WTC11 (cell line): ENCODE results near the gene PVALEF. TPM values are rescaled to one million over a fixed set of nuclear protein-coding genes. Genes with fewer than 3 reads are reported as not detected.
"Not testable (repeated sequence)": the region's sequence is repeated elsewhere in the genome, so short reads cannot be mapped to it uniquely, and the experiment has no call there.

Experiments
- ATAC-seq: fragments of 200-7000 bp; cut with Tn5 transposase; 2 replicates; pipeline ENCODE4 v1.10.0; 2021; ENCODE audit warnings: mild to moderate bottlenecking, moderate library complexity
- CTCF ChIA-PET: fragments of 300-600 bp; sonication (Branson Sonifier 250); formaldehyde crosslinking; loops from one replicate; lab custom pipeline; 2021; ENCODE audit warnings: antibody characterized with exemption; lab: Charles Lee
- POLR2A ChIA-PET: fragments of 350-600 bp; sonication (Branson Sonifier 250); formaldehyde crosslinking; loops from one replicate; lab custom pipeline; 2021; ENCODE audit warnings: antibody characterized with exemption; lab: Charles Lee
- DNase-seq: peaks from one replicate; pipeline ENCODE4 v3.0.0; 2021; ENCODE audit warnings: low spot score
- H3K27ac Mint-ChIP-seq: 2 replicates; pipeline ENCODE4 v1.8.0; 2021; ENCODE audit warnings: mixed read lengths
- H3K27me3 Mint-ChIP-seq: 2 replicates; pipeline ENCODE4 v1.8.0; 2021; ENCODE audit warnings: low read depth, mild to moderate bottlenecking, moderate library complexity, mixed read lengths
- H3K36me3 Mint-ChIP-seq: 2 replicates; pipeline ENCODE4 v1.8.0; 2021; ENCODE audit warnings: mixed read lengths
- H3K4me1 Mint-ChIP-seq: 2 replicates; pipeline ENCODE4 v1.8.0; 2022; ENCODE audit warnings: mixed read lengths
- H3K4me3 Mint-ChIP-seq: 2 replicates; pipeline ENCODE4 v1.8.0; 2021; ENCODE audit warnings: mild to moderate bottlenecking, moderate library complexity, mixed read lengths
- H3K9me3 Mint-ChIP-seq: 2 replicates; pipeline ENCODE4 v1.8.0; 2021; ENCODE audit warnings: mixed read lengths
- EMX1 ChIP-seq: fragments of 250-450 bp; sonication (Bioruptor Pico); IDR thresholded peaks from 2 replicates; pipeline ENCODE4 v1.8.0; 2021; ENCODE audit warnings: mild to moderate bottlenecking
- ESRRA ChIP-seq: sonication (generic); formaldehyde crosslinking; IDR thresholded peaks from 2 replicates; pipeline ENCODE4 v1.8.1; 2022; ENCODE audit warnings: mild to moderate bottlenecking, missing genetic modification reagents, borderline replicate concordance
- FOXK1 ChIP-seq: sonication (generic); formaldehyde crosslinking; IDR thresholded peaks from 2 replicates; pipeline ENCODE4 v1.8.0; 2022; ENCODE audit warnings: mild to moderate bottlenecking, moderate library complexity, missing genetic modification reagents
- GRHL2 ChIP-seq: fragments of 250-450 bp; sonication (Bioruptor Pico); IDR thresholded peaks from 2 replicates; pipeline ENCODE4 v1.8.0; 2022; ENCODE audit warnings: mild to moderate bottlenecking, moderate library complexity; ENCODE audit not compliant: insufficient replicate concordance, severe bottlenecking
- NFE2L1 ChIP-seq: sonication (generic); formaldehyde crosslinking; IDR thresholded peaks from 2 replicates; pipeline ENCODE4 v1.8.1; 2023; ENCODE audit warnings: missing genetic modification reagents
- NFYB ChIP-seq: sonication (generic); formaldehyde crosslinking; conservative IDR thresholded peaks from 2 replicates; pipeline ENCODE4 v1.8.0; 2022; ENCODE audit warnings: low read depth, missing genetic modification reagents
- NR1H2 ChIP-seq: sonication (generic); formaldehyde crosslinking; IDR thresholded peaks from 2 replicates; pipeline ENCODE4 v1.9.0; 2021; ENCODE audit warnings: mild to moderate bottlenecking, moderate library complexity, missing genetic modification reagents
- OVOL2 ChIP-seq: fragments of 250-450 bp; sonication (Bioruptor Pico); IDR thresholded peaks from 2 replicates; pipeline ENCODE4 v1.9.0; 2021; ENCODE audit warnings: mild to moderate bottlenecking, borderline replicate concordance
- RORB ChIP-seq: fragments of 250-450 bp; sonication (Bioruptor Pico); IDR thresholded peaks from 2 replicates; pipeline ENCODE4 v1.9.0; 2021; ENCODE audit warnings: mild to moderate bottlenecking
- SP1 ChIP-seq: sonication (generic); formaldehyde crosslinking; conservative IDR thresholded peaks from 2 replicates; pipeline ENCODE4 v1.8.1; 2022; ENCODE audit warnings: missing genetic modification reagents
- ZNF121 ChIP-seq: sonication (generic); formaldehyde crosslinking; IDR thresholded peaks from 2 replicates; pipeline ENCODE4 v1.8.0; 2023; ENCODE audit warnings: missing genetic modification reagents
- ZNF219 ChIP-seq: sonication (generic); formaldehyde crosslinking; IDR thresholded peaks from 2 replicates; pipeline ENCODE4 v1.8.0; 2023; ENCODE audit warnings: missing genetic modification reagents, mild to moderate bottlenecking, borderline replicate concordance
- total RNA-seq: library from RNA; stranded (reverse); gene quantifications from 3 replicates; pipeline ENCODE4 v1.2.3, GENCODE V29; 2021
- TF ChIP-seq, protein P1 (sequence below): sonication (generic); formaldehyde crosslinking; IDR thresholded peaks from 2 replicates; pipeline ENCODE4 v1.8.0; 2022; ENCODE audit warnings: mild to moderate bottlenecking, missing genetic modification reagents
- TF ChIP-seq, protein P2 (sequence below): sonication (generic); formaldehyde crosslinking; IDR thresholded peaks from 2 replicates; pipeline ENCODE4 v1.8.1; 2023; ENCODE audit warnings: mild to moderate bottlenecking, missing genetic modification reagents, borderline replicate concordance
- TF ChIP-seq, protein P3 (sequence below): fragments of 250-450 bp; sonication (Bioruptor Pico); conservative IDR thresholded peaks from 2 replicates; pipeline ENCODE4 v1.9.0; 2021; ENCODE audit warnings: mild to moderate bottlenecking
- TF ChIP-seq, protein P4 (sequence below): fragments of 250-450 bp; sonication (Bioruptor Pico); IDR thresholded peaks from 2 replicates; pipeline ENCODE4 v1.9.0; 2021; ENCODE audit warnings: moderate library complexity, mild to moderate bottlenecking, inconsistent platforms, borderline replicate concordance
- TF ChIP-seq, protein P5 (sequence below): sonication (generic); formaldehyde crosslinking; IDR thresholded peaks from 2 replicates; pipeline ENCODE4 v1.8.1; 2022; ENCODE audit warnings: low read depth, mild to moderate bottlenecking, moderate library complexity, missing genetic modification reagents, borderline replicate concordance
- TF ChIP-seq, protein P6 (sequence below): sonication (generic); formaldehyde crosslinking; IDR thresholded peaks from 2 replicates; pipeline ENCODE4 v1.8.1; 2022; ENCODE audit warnings: mild to moderate bottlenecking, missing genetic modification reagents, moderate library complexity, borderline replicate concordance
- TF ChIP-seq, protein P7 (sequence below): sonication (generic); formaldehyde crosslinking; IDR thresholded peaks from 2 replicates; pipeline ENCODE4 v1.8.0; 2022; ENCODE audit warnings: mild to moderate bottlenecking, missing genetic modification reagents

The PVALEF gene
- total RNA-seq, 1 experiment from 2014 or later = not detected

DNA sequence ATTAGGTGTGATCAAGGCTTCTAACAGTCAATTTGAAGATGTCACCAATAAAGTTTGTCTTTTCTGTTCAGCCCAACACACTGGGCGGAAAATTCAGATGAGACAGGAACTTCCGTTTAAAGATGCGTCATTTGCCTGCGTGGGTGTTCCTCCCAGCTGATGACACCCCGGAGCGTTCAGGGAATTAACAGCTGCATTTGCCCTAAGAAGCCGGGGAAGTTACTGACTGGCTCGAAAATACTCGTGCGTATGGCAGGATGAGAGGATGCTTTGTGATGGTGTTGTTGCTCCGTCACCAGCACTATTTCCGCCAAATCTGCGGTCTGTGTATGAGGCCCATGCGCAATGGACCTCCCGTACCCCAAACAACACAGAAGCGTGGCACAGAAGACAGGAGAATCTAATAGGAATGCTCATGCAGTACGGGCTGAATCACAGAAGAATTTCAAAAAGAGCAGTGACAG lies 11.9 kb upstream of the PVALEF start:
- Mint-ChIP-seq H3K4me1 (no peaks in the 10 kb centered on the region), H3K27me3 (no peaks in the 10 kb centered on the region; the same call in 1 of the 2 replicates), H3K36me3 (no peaks in the 10 kb centered on the region), H3K27ac (no peak overlapping the region), H3K9me3 (no peaks in the 10 kb centered on the region)
- CTCF ChIA-PET = interaction anchor here (0.7 to 1.1 kb wide), 2 partner anchors 74 to 287 kb away, joined by 3 read pairs; no protein-coding TSS in a partner anchor
- no peak for DNase-seq
- TF ChIP-seq RORB (CRISPR knock-in tag) = no peak
- TF ChIP-seq, protein P1, sequence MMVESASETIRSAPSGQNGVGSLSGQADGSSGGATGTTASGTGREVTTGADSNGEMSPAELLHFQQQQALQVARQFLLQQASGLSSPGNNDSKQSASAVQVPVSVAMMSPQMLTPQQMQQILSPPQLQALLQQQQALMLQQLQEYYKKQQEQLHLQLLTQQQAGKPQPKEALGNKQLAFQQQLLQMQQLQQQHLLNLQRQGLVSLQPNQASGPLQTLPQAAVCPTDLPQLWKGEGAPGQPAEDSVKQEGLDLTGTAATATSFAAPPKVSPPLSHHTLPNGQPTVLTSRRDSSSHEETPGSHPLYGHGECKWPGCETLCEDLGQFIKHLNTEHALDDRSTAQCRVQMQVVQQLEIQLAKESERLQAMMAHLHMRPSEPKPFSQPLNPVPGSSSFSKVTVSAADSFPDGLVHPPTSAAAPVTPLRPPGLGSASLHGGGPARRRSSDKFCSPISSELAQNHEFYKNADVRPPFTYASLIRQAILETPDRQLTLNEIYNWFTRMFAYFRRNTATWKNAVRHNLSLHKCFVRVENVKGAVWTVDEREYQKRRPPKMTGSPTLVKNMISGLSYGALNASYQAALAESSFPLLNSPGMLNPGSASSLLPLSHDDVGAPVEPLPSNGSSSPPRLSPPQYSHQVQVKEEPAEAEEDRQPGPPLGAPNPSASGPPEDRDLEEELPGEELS (CRISPR knock-in tag) = no peak
- no peak for TF ChIP-seq ESRRA (CRISPR knock-in tag)
- TF ChIP-seq, protein P2, sequence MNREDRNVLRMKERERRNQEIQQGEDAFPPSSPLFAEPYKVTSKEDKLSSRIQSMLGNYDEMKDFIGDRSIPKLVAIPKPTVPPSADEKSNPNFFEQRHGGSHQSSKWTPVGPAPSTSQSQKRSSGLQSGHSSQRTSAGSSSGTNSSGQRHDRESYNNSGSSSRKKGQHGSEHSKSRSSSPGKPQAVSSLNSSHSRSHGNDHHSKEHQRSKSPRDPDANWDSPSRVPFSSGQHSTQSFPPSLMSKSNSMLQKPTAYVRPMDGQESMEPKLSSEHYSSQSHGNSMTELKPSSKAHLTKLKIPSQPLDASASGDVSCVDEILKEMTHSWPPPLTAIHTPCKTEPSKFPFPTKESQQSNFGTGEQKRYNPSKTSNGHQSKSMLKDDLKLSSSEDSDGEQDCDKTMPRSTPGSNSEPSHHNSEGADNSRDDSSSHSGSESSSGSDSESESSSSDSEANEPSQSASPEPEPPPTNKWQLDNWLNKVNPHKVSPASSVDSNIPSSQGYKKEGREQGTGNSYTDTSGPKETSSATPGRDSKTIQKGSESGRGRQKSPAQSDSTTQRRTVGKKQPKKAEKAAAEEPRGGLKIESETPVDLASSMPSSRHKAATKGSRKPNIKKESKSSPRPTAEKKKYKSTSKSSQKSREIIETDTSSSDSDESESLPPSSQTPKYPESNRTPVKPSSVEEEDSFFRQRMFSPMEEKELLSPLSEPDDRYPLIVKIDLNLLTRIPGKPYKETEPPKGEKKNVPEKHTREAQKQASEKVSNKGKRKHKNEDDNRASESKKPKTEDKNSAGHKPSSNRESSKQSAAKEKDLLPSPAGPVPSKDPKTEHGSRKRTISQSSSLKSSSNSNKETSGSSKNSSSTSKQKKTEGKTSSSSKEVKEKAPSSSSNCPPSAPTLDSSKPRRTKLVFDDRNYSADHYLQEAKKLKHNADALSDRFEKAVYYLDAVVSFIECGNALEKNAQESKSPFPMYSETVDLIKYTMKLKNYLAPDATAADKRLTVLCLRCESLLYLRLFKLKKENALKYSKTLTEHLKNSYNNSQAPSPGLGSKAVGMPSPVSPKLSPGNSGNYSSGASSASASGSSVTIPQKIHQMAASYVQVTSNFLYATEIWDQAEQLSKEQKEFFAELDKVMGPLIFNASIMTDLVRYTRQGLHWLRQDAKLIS (CRISPR knock-in tag) = no peak
- no peak for TF ChIP-seq NFYB
- TF ChIP-seq ZNF219 (CRISPR knock-in tag) = no peak
- TF ChIP-seq OVOL2 (CRISPR knock-in tag) = no peak
- TF ChIP-seq, protein P3, sequence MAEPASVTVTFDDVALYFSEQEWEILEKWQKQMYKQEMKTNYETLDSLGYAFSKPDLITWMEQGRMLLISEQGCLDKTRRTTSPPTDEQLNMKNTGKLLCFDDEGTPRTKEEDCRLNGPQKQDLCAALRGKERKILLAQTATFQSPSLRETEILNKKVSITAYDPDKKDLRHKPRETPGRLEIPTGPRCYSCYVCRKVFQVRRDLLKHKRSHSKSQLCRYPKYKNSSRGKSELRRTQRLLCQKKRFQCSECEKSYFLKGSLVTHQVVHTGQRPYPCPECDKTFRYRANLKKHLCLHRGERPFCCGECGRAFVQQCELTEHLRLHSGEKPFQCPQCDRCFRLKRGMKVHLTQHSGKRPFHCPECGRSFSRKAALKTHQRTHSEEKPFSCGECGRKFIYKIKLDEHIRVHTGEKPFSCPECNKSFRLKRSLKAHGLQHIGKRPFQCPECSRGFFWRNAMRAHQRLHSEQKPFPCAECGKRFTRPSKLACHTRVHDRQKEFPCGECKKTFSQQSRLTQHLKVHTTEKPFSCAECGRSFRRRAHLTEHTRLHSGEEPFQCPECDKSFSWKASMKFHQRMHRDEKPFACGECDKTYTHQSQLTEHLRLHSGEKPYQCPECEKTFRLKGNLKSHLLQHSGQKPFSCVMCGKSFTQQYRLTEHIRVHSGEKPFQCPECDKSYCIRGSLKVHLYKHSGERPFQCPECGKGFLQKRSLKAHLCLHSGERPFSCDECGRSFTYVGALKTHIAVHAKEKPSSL (CRISPR knock-in tag) = no peak
- no peak for TF ChIP-seq SP1
- TF ChIP-seq NFE2L1 (CRISPR knock-in tag) = no peak
- TF ChIP-seq, protein P4, sequence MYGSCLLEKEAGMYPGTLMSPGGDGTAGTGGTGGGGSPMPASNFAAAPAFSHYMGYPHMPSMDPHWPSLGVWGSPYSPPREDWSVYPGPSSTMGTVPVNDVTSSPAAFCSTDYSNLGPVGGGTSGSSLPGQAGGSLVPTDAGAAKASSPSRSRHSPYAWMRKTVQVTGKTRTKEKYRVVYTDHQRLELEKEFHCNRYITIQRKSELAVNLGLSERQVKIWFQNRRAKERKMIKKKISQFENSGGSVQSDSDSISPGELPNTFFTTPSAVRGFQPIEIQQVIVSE (CRISPR knock-in tag) = no peak
- TF ChIP-seq, protein P5, sequence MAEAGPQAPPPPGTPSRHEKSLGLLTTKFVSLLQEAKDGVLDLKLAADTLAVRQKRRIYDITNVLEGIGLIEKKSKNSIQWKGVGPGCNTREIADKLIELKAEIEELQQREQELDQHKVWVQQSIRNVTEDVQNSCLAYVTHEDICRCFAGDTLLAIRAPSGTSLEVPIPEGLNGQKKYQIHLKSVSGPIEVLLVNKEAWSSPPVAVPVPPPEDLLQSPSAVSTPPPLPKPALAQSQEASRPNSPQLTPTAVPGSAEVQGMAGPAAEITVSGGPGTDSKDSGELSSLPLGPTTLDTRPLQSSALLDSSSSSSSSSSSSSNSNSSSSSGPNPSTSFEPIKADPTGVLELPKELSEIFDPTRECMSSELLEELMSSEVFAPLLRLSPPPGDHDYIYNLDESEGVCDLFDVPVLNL (CRISPR knock-in tag) = no peak
- TF ChIP-seq GRHL2 (CRISPR knock-in tag) = no peak
- no peak for TF ChIP-seq EMX1 (CRISPR knock-in tag)
- TF ChIP-seq, protein P6, sequence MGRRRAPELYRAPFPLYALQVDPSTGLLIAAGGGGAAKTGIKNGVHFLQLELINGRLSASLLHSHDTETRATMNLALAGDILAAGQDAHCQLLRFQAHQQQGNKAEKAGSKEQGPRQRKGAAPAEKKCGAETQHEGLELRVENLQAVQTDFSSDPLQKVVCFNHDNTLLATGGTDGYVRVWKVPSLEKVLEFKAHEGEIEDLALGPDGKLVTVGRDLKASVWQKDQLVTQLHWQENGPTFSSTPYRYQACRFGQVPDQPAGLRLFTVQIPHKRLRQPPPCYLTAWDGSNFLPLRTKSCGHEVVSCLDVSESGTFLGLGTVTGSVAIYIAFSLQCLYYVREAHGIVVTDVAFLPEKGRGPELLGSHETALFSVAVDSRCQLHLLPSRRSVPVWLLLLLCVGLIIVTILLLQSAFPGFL (CRISPR knock-in tag) = no peak
- no peak for TF ChIP-seq ZNF121 (CRISPR knock-in tag)
- no peak for TF ChIP-seq FOXK1 (CRISPR knock-in tag)
- TF ChIP-seq, protein P7, sequence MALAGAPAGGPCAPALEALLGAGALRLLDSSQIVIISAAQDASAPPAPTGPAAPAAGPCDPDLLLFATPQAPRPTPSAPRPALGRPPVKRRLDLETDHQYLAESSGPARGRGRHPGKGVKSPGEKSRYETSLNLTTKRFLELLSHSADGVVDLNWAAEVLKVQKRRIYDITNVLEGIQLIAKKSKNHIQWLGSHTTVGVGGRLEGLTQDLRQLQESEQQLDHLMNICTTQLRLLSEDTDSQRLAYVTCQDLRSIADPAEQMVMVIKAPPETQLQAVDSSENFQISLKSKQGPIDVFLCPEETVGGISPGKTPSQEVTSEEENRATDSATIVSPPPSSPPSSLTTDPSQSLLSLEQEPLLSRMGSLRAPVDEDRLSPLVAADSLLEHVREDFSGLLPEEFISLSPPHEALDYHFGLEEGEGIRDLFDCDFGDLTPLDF (CRISPR knock-in tag) = no peak
- TF ChIP-seq NR1H2 (CRISPR knock-in tag) = no peak
- TF ChIP-seq, all 79 proteins: peak for 0
- no peak for ATAC-seq
- POLR2A ChIA-PET = no interaction called here
- no peak overlapping the region for H3K4me3 Mint-ChIP-seq

DNA sequence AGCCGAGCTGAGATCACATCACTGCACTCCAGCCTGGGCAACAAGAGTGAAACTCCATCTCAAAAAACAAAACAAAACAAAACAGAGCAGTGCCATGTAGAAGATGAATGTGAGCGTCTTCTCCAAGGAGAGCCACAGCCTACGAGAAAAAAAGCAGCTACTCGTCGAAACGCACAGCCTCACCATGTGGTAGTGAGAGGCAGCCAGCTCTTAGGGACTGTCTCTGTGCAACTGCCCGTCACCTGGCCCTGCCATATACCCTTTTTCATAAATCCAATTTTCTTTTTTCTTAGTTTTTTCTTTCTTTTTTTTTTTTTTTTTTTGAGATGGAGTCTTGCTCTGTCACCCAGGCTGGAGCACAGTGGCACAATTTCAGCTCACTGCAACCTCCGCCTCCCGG lies 11.3 kb upstream of the PVALEF start:
- H3K9me3 Mint-ChIP-seq, H3K27ac Mint-ChIP-seq, POLR2A ChIA-PET, H3K27me3 Mint-ChIP-seq, H3K36me3 Mint-ChIP-seq, DNase-seq, H3K4me3 Mint-ChIP-seq, ATAC-seq, H3K4me1 Mint-ChIP-seq: not testable (repeated sequence)
- CTCF ChIA-PET = interaction anchor here (0.7 to 1.1 kb wide), 4 partner anchors 11 to 288 kb away, joined by 3 read pairs; no protein-coding TSS in a partner anchor
